GM08714 (cell line): ENCODE measurements around the gene MPL.

Experiments used
- H3K4me3 ChIP-seq: fragments of 200-500 bp; sonication (Bioruptor generic); 2 replicates; pipeline ENCODE4 v1.5.1; 2014; ENCODE audit warnings: mild to moderate bottlenecking, low read length, inconsistent platforms
- ZNF274 ChIP-seq: IDR thresholded peaks from 2 replicates; pipeline ENCODE4 v1.6.1; 2012; ENCODE audit warnings: mild to moderate bottlenecking, low read depth, low read length

Gene MPL

DNA sequence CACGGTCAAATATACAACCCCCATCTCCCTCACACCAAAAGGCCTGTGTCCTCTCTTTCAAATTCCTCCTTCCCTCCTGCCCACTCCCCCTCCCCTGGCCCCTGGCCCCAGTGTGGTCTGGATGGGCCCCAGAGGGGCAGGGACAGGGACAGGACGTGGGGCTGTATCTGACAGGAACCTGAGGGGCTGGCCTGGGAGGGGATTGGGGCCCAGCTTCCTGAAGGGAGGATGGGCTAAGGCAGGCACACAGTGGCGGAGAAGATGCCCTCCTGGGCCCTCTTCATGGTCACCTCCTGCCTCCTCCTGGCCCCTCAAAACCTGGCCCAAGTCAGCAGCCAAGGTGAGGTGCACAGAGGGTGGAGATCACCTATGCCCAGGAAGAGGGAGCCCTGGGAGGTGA, at the start of gene MPL:
TSS of gene MPL (plus strand) at position 231 of the 400 bp plus-strand sequence. CDS start at position 262, 31 bp downstream.
- no peak for TF ChIP-seq ZNF274
- no peak within 1 kb of the TSS for H3K4me3 ChIP-seq

DNA sequence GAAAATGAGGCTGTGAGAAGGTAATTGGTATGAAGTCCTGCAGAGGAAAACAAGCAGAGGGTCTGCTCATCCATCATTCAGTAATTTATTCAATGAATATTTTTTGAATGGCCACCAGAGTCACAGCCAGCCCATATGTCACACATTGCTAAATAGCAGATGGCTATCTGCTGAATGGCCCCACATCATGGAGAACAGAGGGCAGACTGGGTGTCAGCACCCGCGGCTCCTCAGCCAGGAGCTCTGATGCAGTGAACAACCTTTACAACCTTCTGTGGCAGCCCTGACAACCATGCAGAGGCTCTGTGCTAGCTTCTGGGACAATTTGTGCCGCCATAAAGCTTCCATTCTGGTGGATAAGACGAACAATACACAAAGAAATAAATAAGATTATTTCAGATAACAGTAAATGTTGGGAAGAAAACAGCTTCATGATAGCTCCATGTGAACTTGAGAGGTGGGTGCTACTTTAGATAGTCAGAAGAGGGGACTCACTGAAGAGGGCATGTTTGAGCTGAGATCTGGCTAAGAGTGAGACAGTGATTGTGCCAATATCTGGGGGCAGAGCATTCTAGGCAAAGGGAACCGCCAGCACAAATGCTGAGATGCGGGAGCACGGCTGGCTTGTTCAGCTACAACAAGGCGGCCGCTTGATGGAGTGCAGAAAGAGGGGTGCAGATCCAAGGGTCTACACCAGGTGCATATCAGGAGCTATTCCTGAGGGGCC, 49.4 kb upstream of the MPL start:
- no peak overlapping the region for H3K4me3 ChIP-seq
- TF ChIP-seq ZNF274 = no peak

DNA sequence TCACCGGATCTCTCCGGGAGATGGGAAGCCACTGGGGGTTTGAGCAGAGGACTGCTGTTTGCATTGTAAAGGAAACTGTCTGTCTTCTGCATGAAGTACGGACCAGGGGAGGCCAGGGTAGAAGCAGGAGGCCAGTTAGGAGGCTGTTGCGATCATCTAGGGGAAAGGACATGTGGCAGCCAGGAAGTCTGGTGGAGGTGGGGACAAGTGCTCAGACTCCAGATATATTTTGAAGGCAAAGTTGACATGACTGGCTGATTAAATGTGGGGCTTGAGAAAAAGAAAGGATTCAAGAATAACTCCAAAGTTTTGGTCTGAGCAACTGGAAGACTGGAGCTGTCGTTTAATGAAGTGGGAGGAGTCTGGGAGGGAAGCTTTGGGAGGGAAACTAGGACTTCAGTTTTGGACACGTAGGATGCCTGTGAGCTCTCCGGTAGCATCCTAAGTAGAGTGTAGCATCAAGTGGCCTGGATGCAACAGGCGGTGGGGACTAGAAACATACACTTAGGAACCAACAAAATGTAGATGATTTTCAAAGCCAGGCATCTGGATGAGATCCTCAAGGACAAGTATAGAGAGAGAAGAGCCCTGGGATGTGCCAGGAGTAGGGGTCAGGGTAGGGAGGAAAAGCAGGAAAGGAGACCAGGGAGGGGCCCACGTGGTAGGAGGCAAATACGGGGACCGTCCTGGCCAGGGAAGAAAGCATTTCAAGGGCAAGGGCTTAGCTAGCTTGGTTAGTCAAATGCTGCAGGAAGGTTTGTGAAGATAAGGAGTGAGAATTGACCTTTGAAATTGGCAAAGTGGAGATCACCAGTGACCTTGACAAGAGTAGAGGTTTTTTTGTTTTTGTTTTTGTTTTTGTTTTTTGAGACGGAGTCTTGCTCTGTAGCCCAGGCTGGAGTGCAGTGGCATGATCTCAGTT, 48.6 kb upstream of the MPL start:
- no peak overlapping the region for H3K4me3 ChIP-seq
- TF ChIP-seq ZNF274 = no peak

DNA sequence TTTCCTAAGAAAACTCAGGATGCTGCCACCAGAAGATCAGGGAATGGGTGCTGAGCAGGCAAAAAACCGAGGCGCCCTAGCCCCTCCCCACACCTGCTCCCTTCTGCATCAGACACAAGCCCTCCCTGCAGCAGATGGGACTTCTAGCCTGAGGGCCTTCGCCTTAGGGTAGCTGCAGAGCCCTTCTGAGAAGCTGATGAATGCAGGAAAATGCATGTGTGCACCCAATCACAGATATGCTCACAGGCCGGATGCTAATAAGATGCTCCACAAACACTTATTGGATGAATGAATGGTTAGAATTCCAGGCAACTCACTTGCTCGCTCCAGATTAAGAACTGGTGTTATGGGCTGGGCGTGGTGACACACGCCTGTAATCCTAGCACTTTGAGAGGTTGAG, 45.4 kb upstream of the MPL start:
- H3K4me3 ChIP-seq = no peak overlapping the region
- TF ChIP-seq ZNF274 = no peak

DNA sequence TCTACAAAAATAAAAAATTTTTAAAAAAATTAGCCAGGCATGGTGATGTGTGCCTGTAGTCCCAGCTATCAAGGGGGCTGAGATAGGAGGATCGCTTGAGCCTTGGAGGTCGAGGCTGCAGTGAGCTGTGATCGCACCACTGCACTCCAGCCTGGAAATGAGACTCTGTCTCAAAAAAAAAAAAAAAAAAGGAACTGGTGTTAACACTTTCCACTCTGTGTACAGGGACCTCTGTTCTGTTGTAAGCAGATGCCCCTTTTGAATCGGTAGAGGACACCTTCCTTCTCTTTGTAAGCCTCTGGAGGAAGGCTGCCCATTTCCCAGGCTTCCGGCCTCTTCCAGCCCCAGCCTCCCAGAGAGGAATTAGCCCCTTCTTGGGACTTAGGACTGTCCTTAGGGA, 44.9 kb upstream of the MPL start:
- H3K4me3 ChIP-seq = no peak overlapping the region
- TF ChIP-seq ZNF274 = no peak

DNA sequence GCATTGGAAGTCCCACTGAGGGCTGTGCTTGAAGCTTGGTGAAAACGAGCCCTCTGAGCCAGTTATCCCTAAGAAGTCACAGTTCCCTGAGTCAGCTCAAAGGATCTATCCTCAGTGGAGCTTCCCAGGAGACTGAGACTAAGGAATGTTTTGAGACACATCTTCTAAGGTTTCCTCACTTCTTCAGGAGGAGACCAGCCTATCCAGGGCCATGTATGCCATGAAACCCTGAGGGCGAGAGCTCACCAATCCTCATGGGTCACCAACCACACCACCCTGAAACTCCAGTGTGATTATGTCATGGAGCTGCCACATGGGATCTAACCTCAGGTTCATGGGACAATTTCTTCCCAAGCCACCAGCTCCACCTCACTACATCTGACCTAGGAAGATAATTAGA, 44.4 kb upstream of the MPL start:
- TF ChIP-seq ZNF274 = no peak
- no peak overlapping the region for H3K4me3 ChIP-seq

DNA sequence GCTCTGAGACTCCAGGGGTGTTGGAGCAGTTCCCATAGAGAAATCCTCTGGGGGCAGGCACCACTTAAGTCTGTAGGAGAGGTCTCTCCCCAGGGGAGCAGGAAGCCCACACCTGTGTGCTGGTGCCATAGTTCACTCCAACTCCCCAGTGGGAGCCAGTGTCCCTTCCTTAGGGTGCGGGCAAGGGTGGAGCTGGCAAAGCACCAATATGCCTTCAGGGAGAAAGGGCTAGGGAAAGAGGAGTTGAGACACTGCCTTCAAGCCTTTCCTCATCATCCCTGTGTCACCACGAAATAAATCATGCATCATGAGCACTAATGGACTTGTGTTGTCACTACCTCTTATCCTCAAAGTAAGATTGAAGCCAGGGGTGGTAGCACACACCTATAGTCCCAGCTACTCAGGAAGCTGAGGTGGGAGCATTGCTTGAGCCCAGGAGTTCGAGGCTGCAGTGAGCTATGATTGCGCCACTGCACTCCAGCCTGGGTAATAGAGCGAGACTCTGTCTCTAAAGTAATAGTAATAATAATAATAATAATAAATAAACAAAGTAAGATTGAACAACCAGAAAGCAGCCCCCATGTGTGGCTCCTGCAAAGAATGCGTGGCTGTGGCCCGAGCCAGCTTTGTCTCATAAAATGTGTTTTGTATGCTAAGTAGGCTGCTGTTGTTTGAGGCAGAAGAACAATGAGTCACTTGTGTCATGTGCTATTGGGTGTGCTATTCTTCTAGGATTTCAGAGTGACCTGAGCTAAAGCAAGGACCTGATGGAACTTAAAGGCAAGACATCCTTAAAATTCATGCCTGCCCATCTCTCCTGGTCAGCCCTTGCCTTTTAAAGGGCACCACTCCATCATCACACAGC, 43.5 kb upstream of the MPL start:
- TF ChIP-seq ZNF274 = no peak
- H3K4me3 ChIP-seq = no peak overlapping the region

DNA sequence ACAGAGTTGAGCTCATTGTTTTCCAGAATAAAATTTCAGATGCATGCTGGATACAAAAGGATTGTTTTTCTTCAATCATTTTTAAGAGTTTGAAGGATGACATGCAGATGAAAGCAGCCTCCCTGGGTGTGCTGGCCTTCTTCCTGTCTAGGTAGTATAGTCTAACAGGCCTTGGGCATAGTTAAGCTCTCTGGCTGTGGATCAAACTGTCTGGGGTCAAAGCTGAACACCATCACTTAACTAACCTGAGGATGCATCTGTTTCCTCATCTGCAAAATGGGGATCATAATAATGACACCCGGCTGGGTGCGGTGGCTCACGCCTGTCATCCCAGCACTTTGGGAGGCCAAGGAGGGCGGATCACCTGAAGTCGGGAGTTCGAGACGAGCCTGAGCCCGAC, 42.9 kb upstream of the MPL start:
- H3K4me3 ChIP-seq = no peak overlapping the region
- no peak for TF ChIP-seq ZNF274

DNA sequence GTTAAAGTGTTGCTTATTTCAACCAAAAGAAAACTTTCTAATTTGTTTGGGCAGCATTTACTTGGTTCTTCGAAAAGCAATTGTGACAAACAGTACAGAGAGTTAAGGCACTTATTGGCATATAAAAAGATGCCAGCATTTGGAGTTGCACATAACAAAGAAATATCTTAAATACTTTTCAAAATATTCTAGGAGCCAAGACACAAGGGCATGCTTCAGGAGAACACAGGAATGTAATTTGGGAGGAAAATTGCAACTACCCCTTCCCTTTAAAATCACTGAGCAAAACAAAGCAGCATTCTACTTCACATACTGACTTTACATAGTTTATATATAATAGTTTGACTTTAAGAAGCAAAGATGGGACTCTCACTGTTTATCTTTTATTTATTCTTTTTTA, 41.4 kb upstream of the MPL start:
- TF ChIP-seq ZNF274 = no peak
- no peak overlapping the region for H3K4me3 ChIP-seq

DNA sequence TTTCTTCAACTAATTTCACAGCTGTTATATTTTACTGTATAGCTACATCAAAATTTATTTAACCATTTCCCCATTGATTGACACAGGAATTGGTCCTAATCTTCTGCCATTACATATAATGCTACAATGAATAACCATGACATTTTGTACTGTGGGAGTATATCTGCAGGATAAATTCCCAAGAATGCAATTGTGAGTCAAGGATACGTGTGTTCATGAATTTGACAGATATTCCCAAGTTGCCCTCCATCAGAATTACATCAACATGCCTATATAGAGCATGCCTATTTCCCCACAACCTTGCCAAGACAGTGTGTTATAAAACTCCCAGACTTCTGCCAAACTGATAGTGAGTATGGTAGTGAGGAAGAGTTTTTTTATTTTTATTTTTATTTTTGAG, 39.6 kb upstream of the MPL start:
- no peak overlapping the region for H3K4me3 ChIP-seq
- no peak for TF ChIP-seq ZNF274

DNA sequence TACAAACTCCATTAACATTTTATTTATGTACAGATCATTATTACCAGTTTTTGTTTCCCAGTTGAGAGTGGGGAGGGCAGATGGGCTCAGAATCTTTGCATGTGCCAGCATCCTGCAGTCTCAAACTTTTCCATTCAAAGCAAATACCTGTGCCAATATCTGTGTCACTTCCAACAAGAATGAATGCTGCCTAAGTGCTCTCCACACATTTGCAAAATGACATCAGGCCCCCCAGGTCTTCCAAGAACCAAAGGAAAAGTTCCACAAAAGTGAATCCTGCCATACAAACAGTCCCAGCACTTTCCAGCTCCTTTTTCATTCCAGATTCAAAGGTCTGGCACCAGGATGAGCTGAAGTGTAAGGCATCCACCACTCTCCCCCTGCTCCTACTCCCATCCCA, 38.5 kb upstream of the MPL start:
- no peak overlapping the region for H3K4me3 ChIP-seq
- TF ChIP-seq ZNF274 = no peak

DNA sequence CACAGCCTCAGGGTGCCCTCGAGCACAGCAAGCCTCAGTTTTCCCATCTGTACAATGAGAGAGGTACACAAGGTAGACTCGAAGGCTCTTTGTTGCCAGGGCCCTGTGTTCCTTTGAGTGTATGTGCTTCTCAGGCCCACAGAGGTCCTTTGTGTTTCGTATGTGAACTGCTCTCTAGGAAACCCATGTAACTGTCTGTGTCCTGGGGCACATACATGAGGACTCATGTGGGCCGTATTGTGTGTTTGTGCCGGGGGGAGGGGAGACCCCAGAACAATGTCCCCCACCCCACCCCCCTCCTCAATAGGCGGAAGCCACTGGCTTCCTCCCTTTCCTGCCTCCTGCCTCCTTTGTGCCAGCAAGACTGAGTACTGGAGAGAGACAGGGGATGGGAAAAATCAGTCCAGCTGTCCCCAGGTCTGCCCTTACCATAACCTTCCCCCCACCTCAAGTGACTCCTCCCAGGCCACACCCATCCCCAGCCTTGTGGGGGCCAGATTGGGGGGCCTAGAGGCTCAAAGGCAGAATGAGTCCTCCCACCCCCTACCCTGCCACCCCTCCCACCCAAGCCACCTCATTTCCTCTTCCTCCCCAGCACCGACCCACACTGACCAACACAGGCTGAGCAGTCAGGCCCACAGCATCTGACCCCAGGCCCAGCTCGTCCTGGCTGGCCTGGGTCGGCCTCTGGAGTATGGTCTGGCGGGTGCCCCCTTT, 37.1 kb upstream of the MPL start, which contains the start of gene TIE1:
TSS of gene TIE1 (plus strand) at position 605 of the 717 bp plus-strand sequence. CDS start at position 695, 90 bp downstream.
- no peak for TF ChIP-seq ZNF274
- no peak within 1 kb of the TSS for H3K4me3 ChIP-seq

DNA sequence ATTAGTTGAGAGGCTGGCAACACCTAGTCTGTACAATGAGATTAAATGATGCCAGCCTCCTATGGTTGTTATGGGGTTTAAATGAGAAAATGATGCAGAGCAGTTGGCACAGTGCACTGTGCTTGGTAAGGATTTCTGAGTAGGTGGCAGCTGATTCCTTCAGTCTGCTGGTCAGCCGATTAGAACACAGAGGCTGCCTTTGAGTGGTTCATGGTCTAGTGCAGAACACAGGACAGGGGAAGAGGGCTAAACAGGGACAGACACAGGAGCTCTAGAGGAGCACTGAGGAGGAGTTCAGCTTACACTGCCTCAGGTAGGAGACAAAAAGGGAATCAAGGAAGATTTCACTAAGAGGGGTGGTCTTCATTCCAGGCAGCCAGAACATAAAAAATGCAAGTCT, 35.4 kb upstream of the MPL start:
- no peak overlapping the region for H3K4me3 ChIP-seq
- no peak for TF ChIP-seq ZNF274
